BE2C (cell line): ENCODE measurements around the gene GSTO1.

ENCODE experiments used
- DNase-seq: peaks from one replicate; pipeline ENCODE4 v3.0.0-alpha.2; 2020
- H3K27me3 ChIP-seq: fragments of 250-450 bp; sonication (Bioruptor Pico); 2 replicates; pipeline ENCODE4 v1.5.1; 2020; ENCODE audit warnings: mild to moderate bottlenecking
- H3K36me3 ChIP-seq: fragments of 250-450 bp; sonication (Bioruptor Pico); 2 replicates; pipeline ENCODE4 v1.5.1; 2020; ENCODE audit warnings: mild to moderate bottlenecking
- H3K4me1 ChIP-seq: fragments of 250-450 bp; sonication (Bioruptor Pico); 2 replicates; pipeline ENCODE4 v1.5.1; 2020
- H3K4me3 ChIP-seq: 2 replicates; pipeline ENCODE4 v1.5.1; 2011; ENCODE audit warnings: low read depth, low read length
- H3K9me3 ChIP-seq: fragments of 250-450 bp; sonication (Bioruptor Pico); 2 replicates; pipeline ENCODE4 v1.5.1; 2020
- TF ChIP-seq, protein P1 (sequence below): IDR thresholded peaks from 2 replicates; pipeline ENCODE4 v1.5.1; 2012; ENCODE audit warnings: mild to moderate bottlenecking, low read depth, low read length

Gene GSTO1

GRCh38 chr10:104268713-104269645, 14.3 kb downstream of the GSTO1 start, which contains the start of gene GSTO2:
Gene GSTO2 (plus strand): TSS chr10:104269184. CDS start chr10:104274916, 5,732 bp downstream.
- Histone ChIP-seq H3K27me3 (no peaks in the 10 kb centered on the region), H3K4me3 (peak within 1 kb of the TSS; percentile 93), H3K4me1 (no peaks in the 10 kb centered on the region; the same call in 1 of the 2 replicates), H3K36me3 (peaks cover 21% of the 10 kb centered on the region), H3K9me3 (no peaks in the 10 kb centered on the region)
- TF ChIP-seq, protein P1, sequence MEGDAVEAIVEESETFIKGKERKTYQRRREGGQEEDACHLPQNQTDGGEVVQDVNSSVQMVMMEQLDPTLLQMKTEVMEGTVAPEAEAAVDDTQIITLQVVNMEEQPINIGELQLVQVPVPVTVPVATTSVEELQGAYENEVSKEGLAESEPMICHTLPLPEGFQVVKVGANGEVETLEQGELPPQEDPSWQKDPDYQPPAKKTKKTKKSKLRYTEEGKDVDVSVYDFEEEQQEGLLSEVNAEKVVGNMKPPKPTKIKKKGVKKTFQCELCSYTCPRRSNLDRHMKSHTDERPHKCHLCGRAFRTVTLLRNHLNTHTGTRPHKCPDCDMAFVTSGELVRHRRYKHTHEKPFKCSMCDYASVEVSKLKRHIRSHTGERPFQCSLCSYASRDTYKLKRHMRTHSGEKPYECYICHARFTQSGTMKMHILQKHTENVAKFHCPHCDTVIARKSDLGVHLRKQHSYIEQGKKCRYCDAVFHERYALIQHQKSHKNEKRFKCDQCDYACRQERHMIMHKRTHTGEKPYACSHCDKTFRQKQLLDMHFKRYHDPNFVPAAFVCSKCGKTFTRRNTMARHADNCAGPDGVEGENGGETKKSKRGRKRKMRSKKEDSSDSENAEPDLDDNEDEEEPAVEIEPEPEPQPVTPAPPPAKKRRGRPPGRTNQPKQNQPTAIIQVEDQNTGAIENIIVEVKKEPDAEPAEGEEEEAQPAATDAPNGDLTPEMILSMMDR: no peak
- DNase-seq: peak; percentile 98

- H3K4me1 ChIP-seq: no peaks in the 10 kb centered on the region
- no peak for DNase-seq
- H3K36me3 ChIP-seq: no peaks in the 10 kb centered on the region
- H3K4me3 ChIP-seq: no peak overlapping the region
- no peaks in the 10 kb centered on the region for H3K9me3 ChIP-seq
- TF ChIP-seq, protein P1: no peak
- peaks cover 3% of the 10 kb centered on the region; the same call in 1 of the 2 replicates for H3K27me3 ChIP-seq
Observed at GRCh38 chr10:104273286-104273685, 18.6 kb downstream of the GSTO1 start.

DNA sequence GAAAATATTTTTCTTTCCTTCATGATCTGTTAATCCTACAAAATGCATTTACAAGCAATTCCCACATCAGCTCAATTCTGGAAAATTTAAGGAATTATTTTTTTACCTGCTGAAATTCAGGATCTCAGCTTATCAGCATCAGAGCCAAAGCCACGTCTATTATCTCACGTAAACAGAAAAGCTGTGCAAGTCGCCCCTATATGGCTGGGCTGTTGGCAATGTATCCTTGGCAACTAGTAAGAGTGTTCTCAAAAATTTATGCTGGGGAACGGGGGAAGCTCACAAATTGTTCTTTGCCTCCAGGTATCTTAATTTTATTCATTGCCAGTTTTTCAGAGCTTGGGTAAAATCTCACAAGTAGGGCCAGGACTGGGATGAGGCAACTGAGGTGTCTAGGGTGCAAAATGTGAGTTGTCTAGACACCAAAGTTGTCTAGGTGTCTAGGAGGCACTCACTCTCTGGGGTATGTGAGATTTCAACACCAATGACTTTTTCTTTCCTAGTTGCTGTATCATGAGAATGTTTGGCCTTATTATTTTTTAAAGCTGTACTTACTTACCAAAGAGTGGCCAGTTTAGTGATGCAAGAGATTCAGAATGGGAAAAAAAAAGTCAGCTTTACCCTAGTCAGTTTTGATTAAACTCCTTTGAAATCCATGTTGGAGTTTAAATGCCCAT, 19.3 kb downstream of the GSTO1 start:
- no peaks in the 10 kb centered on the region for H3K36me3 ChIP-seq
- no peaks in the 10 kb centered on the region for H3K9me3 ChIP-seq
- peaks cover 3% of the 10 kb centered on the region; the same call in 1 of the 2 replicates for H3K27me3 ChIP-seq
- no peak overlapping the region for H3K4me3 ChIP-seq
- DNase-seq: no peak
- TF ChIP-seq, protein P1: no peak
- no peaks in the 10 kb centered on the region for H3K4me1 ChIP-seq

GRCh38 chr10:104274762-104275721, 20.4 kb downstream of the GSTO1 start:
- Histone ChIP-seq H3K4me3 (peak overlapping the region; percentile 17; the same call in 1 of the 2 replicates), H3K27me3 (peaks cover 3% of the 10 kb centered on the region; the same call in 1 of the 2 replicates), H3K9me3 (no peaks in the 10 kb centered on the region), H3K36me3 (no peaks in the 10 kb centered on the region), H3K4me1 (no peaks in the 10 kb centered on the region)
- TF ChIP-seq, protein P1: peak; percentile 73
- peak; percentile 55 for DNase-seq

DNA sequence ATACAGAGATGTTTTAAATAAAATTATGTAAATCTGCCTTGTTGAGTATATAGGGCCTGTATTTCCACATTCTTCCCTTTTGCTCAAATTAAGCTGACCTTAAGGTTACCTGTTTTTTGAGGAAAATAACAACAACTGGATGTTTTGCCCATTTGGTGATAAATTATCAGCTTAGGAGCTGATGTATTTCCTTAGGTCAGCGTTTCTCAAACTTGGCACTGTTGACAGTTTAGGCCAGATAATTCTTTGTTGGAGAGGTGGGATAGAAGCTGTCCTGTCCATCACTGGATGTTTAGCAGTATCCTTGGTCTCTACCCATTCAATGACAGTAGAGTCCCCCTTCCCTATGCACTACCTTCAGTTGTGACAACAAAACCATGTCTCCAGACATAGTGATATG, 21.5 kb downstream of the GSTO1 start:
- Histone ChIP-seq H3K27me3 (peaks cover 3% of the 10 kb centered on the region; the same call in 1 of the 2 replicates), H3K36me3 (no peaks in the 10 kb centered on the region), H3K9me3 (no peaks in the 10 kb centered on the region), H3K4me1 (no peaks in the 10 kb centered on the region), H3K4me3 (no peak overlapping the region)
- DNase-seq: no peak
- TF ChIP-seq, protein P1: no peak
